GM21723 (cell line): ENCODE data around the gene RHBDD2.
A peak's percentile ranks its signal among the peaks of the same experiment; 100 is the strongest.

ENCODE experiments used
- ATAC-seq: cut with Tn5 transposase; IDR thresholded peaks from one replicate; pipeline ENCODE4 v1.9.1; 2021; ENCODE audit warnings: mild to moderate bottlenecking, moderate library complexity; ENCODE audit not compliant: unreplicated experiment

The RHBDD2 gene

GRCh38 chr7:75916259-75916658, 37.4 kb downstream of the RHBDD2 start:
- ATAC-seq: no peak

- ATAC-seq: no peak
Measured at GRCh38 chr7:75916685-75917634, 38.1 kb downstream of the RHBDD2 start.

GRCh38 chr7:75920431-75921161, 41.8 kb downstream of the RHBDD2 start:
- no peak for ATAC-seq

GRCh38 chr7:75921479-75921878, 42.6 kb downstream of the RHBDD2 start:
- no peak for ATAC-seq

- no peak for ATAC-seq
Measured at GRCh38 chr7:75922966-75923603, 44.3 kb downstream of the RHBDD2 start.

GRCh38 chr7:75924256-75924655, 45.4 kb downstream of the RHBDD2 start:
- ATAC-seq: no peak

GRCh38 chr7:75924889-75925288, 46.1 kb downstream of the RHBDD2 start:
- ATAC-seq: no peak

GRCh38 chr7:75925717-75926435, 47.0 kb downstream of the RHBDD2 start:
- ATAC-seq: no peak

GRCh38 chr7:75928568-75928914, 49.7 kb downstream of the RHBDD2 start:
- ATAC-seq: peak; percentile 72

GRCh38 chr7:75931680-75932079, 52.8 kb downstream of the RHBDD2 start:
- no peak for ATAC-seq

- ATAC-seq: no peak
Measured at GRCh38 chr7:75937958-75938786, 59.3 kb downstream of the RHBDD2 start.
